OCI-LY1 (cell line): Measurements from ENCODE around the gene PSMA7.

Experiments
- H2AFZ ChIP-seq: fragments of 200-600 bp; sonication (generic), shearing (Covaris generic); 2 replicates; pipeline ENCODE4 v1.6.0; 2014; ENCODE audit warnings: antibody characterized with exemption, mild to moderate bottlenecking, low read length
- H3F3A ChIP-seq: fragments of 200-600 bp; sonication (generic), shearing (Covaris generic); 2 replicates; pipeline ENCODE4 v1.6.0; 2014; ENCODE audit warnings: mild to moderate bottlenecking, antibody characterized with exemption, low read length, moderate library complexity; ENCODE audit not compliant: insufficient read depth
- H3K27ac ChIP-seq: fragments of 200-600 bp; sonication (generic); 2 replicates; pipeline ENCODE4 v1.5.1; 2014; ENCODE audit warnings: low read length, mixed run types, mild to moderate bottlenecking, low read depth; ENCODE audit not compliant: poor library complexity, severe bottlenecking
- H3K27me3 ChIP-seq: fragments of 200-600 bp; sonication (generic); 2 replicates; pipeline ENCODE4 v1.6.0; 2014; ENCODE audit warnings: antibody characterized with exemption, mild to moderate bottlenecking, low read length, moderate library complexity; ENCODE audit not compliant: insufficient read depth
- H3K36me3 ChIP-seq: fragments of 200-600 bp; sonication (generic); 2 replicates; pipeline ENCODE4 v1.6.1; 2014; ENCODE audit warnings: mild to moderate bottlenecking, antibody characterized with exemption, low read length, moderate library complexity, mixed read lengths; ENCODE audit not compliant: insufficient read depth
- H3K4me1 ChIP-seq: fragments of 200-600 bp; sonication (generic); 2 replicates; pipeline ENCODE4 v1.5.1; 2014; ENCODE audit warnings: mild to moderate bottlenecking, low read length, moderate library complexity; ENCODE audit not compliant: insufficient read depth, severe bottlenecking
- H3K4me2 ChIP-seq: fragments of 200-600 bp; sonication (generic), shearing (Covaris generic); 2 replicates; pipeline ENCODE4 v1.6.1; 2014; ENCODE audit warnings: low read length
- H3K4me3 ChIP-seq: fragments of 200-600 bp; sonication (generic); 2 replicates; pipeline ENCODE4 v1.5.1; 2014; ENCODE audit warnings: low read length, low read depth, mild to moderate bottlenecking, mixed read lengths; ENCODE audit not compliant: poor library complexity, severe bottlenecking
- H3K79me2 ChIP-seq: fragments of 200-600 bp; shearing (Covaris generic); 2 replicates; pipeline ENCODE4 v1.6.1; 2016; ENCODE audit warnings: mixed run types, low read length, mixed read lengths; ENCODE audit not compliant: insufficient read depth
- H3K9ac ChIP-seq: fragments of 200-600 bp; sonication (generic), shearing (Covaris generic); 2 replicates; pipeline ENCODE4 v1.6.1; 2014; ENCODE audit warnings: mild to moderate bottlenecking, low read length, mixed read lengths
- H3K9me2 ChIP-seq: fragments of 200-600 bp; sonication (generic), shearing (Covaris generic); 2 replicates; pipeline ENCODE4 v1.6.1; 2014; ENCODE audit warnings: low read depth, mild to moderate bottlenecking, low read length, mixed read lengths
- H3K9me3 ChIP-seq: fragments of 200-600 bp; shearing (Covaris generic); 2 replicates; pipeline ENCODE4 v1.6.1; 2014; ENCODE audit warnings: low read length, mixed read lengths
- H4K20me1 ChIP-seq: fragments of 200-600 bp; sonication (generic), shearing (Covaris generic); 2 replicates; pipeline ENCODE4 v1.6.0; 2016; ENCODE audit warnings: mild to moderate bottlenecking, low read length; ENCODE audit not compliant: insufficient read depth
- CTCF ChIP-seq: fragments of 200-600 bp; sonication (generic), shearing (Covaris generic); IDR thresholded peaks from 2 replicates; pipeline ENCODE4 v1.5.1; 2017; ENCODE audit warnings: mild to moderate bottlenecking, antibody characterized with exemption, low read length, moderate library complexity, mixed read lengths
- EZH2 ChIP-seq: fragments of 200-600 bp; sonication (generic), shearing (Covaris generic); IDR thresholded peaks from 2 replicates; pipeline ENCODE4 v1.8.0; 2017; ENCODE audit warnings: borderline replicate concordance, mixed run types, mild to moderate bottlenecking, antibody characterized with exemption, low read length, moderate library complexity, mixed read lengths

Gene PSMA7

GRCh38 chr20:62104791-62105345, 38.3 kb downstream of the PSMA7 start:
- Histone ChIP-seq H3K4me2 (no peak overlapping the region), H3K9me3 (peaks cover 19% of the 10 kb centered on the region), H3K9ac (no peak overlapping the region), H2AFZ (no peak overlapping the region), H3K4me3 (no peak overlapping the region), H3K27ac (no peak overlapping the region), H3K4me1 (no peaks in the 10 kb centered on the region), H4K20me1 (no peaks in the 10 kb centered on the region), H3K79me2 (no peaks in the 10 kb centered on the region), H3K9me2 (no peaks in the 10 kb centered on the region), H3K36me3 (no peaks in the 10 kb centered on the region), H3K27me3 (peaks cover 7% of the 10 kb centered on the region), H3F3A (no peaks in the 10 kb centered on the region)
- TF ChIP-seq EZH2 (no peak), CTCF (no peak)

- Histone ChIP-seq H3K9me2 (no peaks in the 10 kb centered on the region), H3K9ac (no peak overlapping the region), H3K4me2 (no peak overlapping the region), H3F3A (no peaks in the 10 kb centered on the region), H3K4me1 (no peaks in the 10 kb centered on the region), H4K20me1 (no peaks in the 10 kb centered on the region), H3K79me2 (no peaks in the 10 kb centered on the region), H3K27ac (no peak overlapping the region), H3K9me3 (peaks cover 17% of the 10 kb centered on the region), H3K27me3 (peaks cover 8% of the 10 kb centered on the region), H2AFZ (no peak overlapping the region), H3K4me3 (no peak overlapping the region), H3K36me3 (no peaks in the 10 kb centered on the region)
- TF ChIP-seq EZH2 (no peak), CTCF (no peak)
Measured at GRCh38 chr20:62104234-62104789, 38.9 kb downstream of the PSMA7 start.

GRCh38 chr20:62103508-62104233, 39.5 kb downstream of the PSMA7 start:
- H3F3A ChIP-seq, result no peaks in the 10 kb centered on the region
- H3K27ac ChIP-seq, result no peak overlapping the region
- peaks cover 8% of the 10 kb centered on the region for H3K27me3 ChIP-seq
- H3K4me1 ChIP-seq, result no peaks in the 10 kb centered on the region
- no peaks in the 10 kb centered on the region for H3K79me2 ChIP-seq
- no peak overlapping the region for H3K4me3 ChIP-seq
- no peak overlapping the region for H3K9ac ChIP-seq
- no peaks in the 10 kb centered on the region for H3K36me3 ChIP-seq
- no peak overlapping the region for H3K4me2 ChIP-seq
- no peaks in the 10 kb centered on the region for H3K9me2 ChIP-seq
- H3K9me3 ChIP-seq, result peaks cover 10% of the 10 kb centered on the region
- TF ChIP-seq EZH2 (no peak), CTCF (no peak)
- no peaks in the 10 kb centered on the region for H4K20me1 ChIP-seq
- H2AFZ ChIP-seq, result no peak overlapping the region
